Endothelial cell of umbilical vein (primary cell): ENCODE data around the gene SPDYC.
"Not testable (repeated sequence)": the region's sequence is repeated elsewhere in the genome, so short reads cannot be mapped to it uniquely, and the experiment has no call there.

ENCODE experiments used
- CTCF ChIP-seq, 2 donors: IDR thresholded peaks; 1 replicate in 1 of 2; 2 replicates in 1 of 2; pipeline ENCODE4 v1.5.1; 2011; ENCODE audit warnings: low read length in 2 of 2, mild to moderate bottlenecking in 2 of 2, moderate library complexity in 2 of 2, control low read depth in 1 of 2, inconsistent platforms in 1 of 2, low read depth in 1 of 2; ENCODE audit not compliant: insufficient read depth in 1 of 2; ENCODE audit errors: extremely low read depth in 1 of 2
- FOS ChIP-seq: IDR thresholded peaks from 2 replicates; pipeline ENCODE4 v1.6.1; 2011; ENCODE audit warnings: mild to moderate bottlenecking, low read length, moderate library complexity, borderline replicate concordance; ENCODE audit not compliant: insufficient read depth
- POLR2A ChIP-seq: IDR thresholded peaks from 2 replicates; pipeline ENCODE4 v1.6.1; 2012; ENCODE audit warnings: low read depth, mild to moderate bottlenecking, control low read depth, low read length
- POLR2AphosphoS5 ChIP-seq: IDR thresholded peaks from 2 replicates; pipeline ENCODE4 v1.6.1; 2012; ENCODE audit warnings: low read depth, mild to moderate bottlenecking, control low read depth, low read length, moderate library complexity; ENCODE audit not compliant: insufficient read depth

- TF ChIP-seq POLR2A; CTCF (IDR thresholded peaks at IDR 0.05; ENCODE audit: extremely low read depth in 1 of 2, insufficient read depth in 1 of 2, low read depth in 1 of 2, low read length in 2 of 2); POLR2AphosphoS5; FOS: not testable (repeated sequence)
Measured at GRCh38 chr11:65174571-65175010, 4.6 kb downstream of the SPDYC start.
